OCI-LY7 (cell line): ENCODE measurements around the gene ITGB2. TPM values are rescaled to one million over a fixed set of nuclear protein-coding genes. Genes with fewer than 3 reads are reported as not detected.

Experiments used
- BruUV-seq: library from RNA; stranded (reverse); fragments of 400-500 nt; replicated peaks from 2 replicates; lab custom pipeline; 2021; lab: Mats Ljungman, UMichigan
- CTCF ChIA-PET: fragments of 300-600 bp; sonication (Branson Sonifier 250); formaldehyde crosslinking; loops from one replicate; lab custom pipeline; 2022; ENCODE audit warnings: antibody characterized with exemption; ENCODE audit not compliant: unreplicated experiment; lab: Charles Lee
- POLR2A ChIA-PET: fragments of 300-600 bp; sonication (Branson Sonifier 250); formaldehyde crosslinking; loops from one replicate; lab custom pipeline; 2022; ENCODE audit warnings: antibody characterized with exemption; lab: Charles Lee
- DNase-seq: peaks from one replicate; pipeline ENCODE4 v3.0.0-alpha.2; 2015; ENCODE audit warnings: low spot score
- H2AFZ ChIP-seq: fragments of 200-600 bp; sonication (generic), shearing (Covaris generic); 2 replicates; pipeline ENCODE4 v1.6.1; 2014; ENCODE audit warnings: mild to moderate bottlenecking, antibody characterized with exemption, low read length, moderate library complexity
- H3K27ac ChIP-seq: fragments of 200-600 bp; sonication (generic); 2 replicates; pipeline ENCODE4 v1.5.1; 2014; ENCODE audit warnings: mixed run types, low read depth, mild to moderate bottlenecking, moderate library complexity, low read length, inconsistent platforms; ENCODE audit not compliant: poor library complexity, severe bottlenecking
- H3K36me3 ChIP-seq: fragments of 200-600 bp; sonication (generic); 2 replicates; pipeline ENCODE4 v1.6.1; 2014; ENCODE audit warnings: mild to moderate bottlenecking, antibody characterized with exemption, low read length, moderate library complexity, mixed read lengths; ENCODE audit not compliant: insufficient read depth
- H3K4me1 ChIP-seq: fragments of 200-600 bp; sonication (generic); 2 replicates; pipeline ENCODE4 v1.5.1; 2014; ENCODE audit warnings: mild to moderate bottlenecking, low read length; ENCODE audit not compliant: insufficient read depth, poor library complexity, severe bottlenecking
- H3K4me2 ChIP-seq: fragments of 200-600 bp; sonication (generic); 2 replicates; pipeline ENCODE4 v1.6.1; 2014; ENCODE audit warnings: mild to moderate bottlenecking, low read length
- H3K4me3 ChIP-seq: fragments of 200-600 bp; sonication (generic); 2 replicates; pipeline ENCODE4 v1.5.1; 2014; ENCODE audit warnings: mild to moderate bottlenecking, low read depth, low read length; ENCODE audit not compliant: poor library complexity, severe bottlenecking
- H3K79me2 ChIP-seq: fragments of 200-600 bp; sonication (generic); 2 replicates; pipeline ENCODE4 v1.6.1; 2016; ENCODE audit warnings: low read depth, mild to moderate bottlenecking, low read length, moderate library complexity, mixed read lengths; ENCODE audit not compliant: insufficient read depth
- H3K9me2 ChIP-seq: fragments of 200-600 bp; sonication (generic); 2 replicates; pipeline ENCODE4 v1.6.1; 2016; ENCODE audit warnings: mild to moderate bottlenecking, low read length, mixed read lengths; ENCODE audit not compliant: insufficient read depth
- H3K9me3 ChIP-seq: fragments of 200-600 bp; sonication (generic); 2 replicates; pipeline ENCODE4 v1.6.1; 2014; ENCODE audit warnings: mild to moderate bottlenecking, mixed run types, low read length, mixed read lengths
- H4K20me1 ChIP-seq: fragments of 200-600 bp; sonication (generic); 2 replicates; pipeline ENCODE4 v1.6.1; 2014; ENCODE audit warnings: mild to moderate bottlenecking, antibody characterized with exemption, low read length, moderate library complexity, mixed read lengths; ENCODE audit not compliant: insufficient read depth
- EZH2phosphoT487 ChIP-seq: fragments of 200-600 bp; sonication (generic); IDR thresholded peaks from 2 replicates; pipeline ENCODE4 v1.6.1; 2018; ENCODE audit warnings: low read depth, borderline replicate concordance, mild to moderate bottlenecking, mixed run types, antibody characterized with exemption, low read length, moderate library complexity, mixed read lengths
- intact Hi-C: fragments of 100-400 bp; cut with micrococcal nuclease; formaldehyde crosslinking; loops from one replicate; pipeline ENCODE4 v1.10.0; 2022; ENCODE audit not compliant: unreplicated experiment
- total RNA-seq, 2 experiments: library from RNA; depleted of rRNA in 1 of 2; stranded (reverse); fragments of >200 nt in 1 of 2; shearing (Covaris generic) in 1 of 2; gene quantifications; 2 replicates each; pipeline ENCODE4 v1.2.3, GENCODE V29; 2014 to 2022
- TF ChIP-seq, protein P1 (sequence below): fragments of 200-600 bp; sonication (generic); conservative IDR thresholded peaks from 2 replicates; pipeline ENCODE4 v1.5.1; 2014; ENCODE audit warnings: mild to moderate bottlenecking, antibody characterized with exemption, low read length, moderate library complexity, mixed read lengths

ITGB2 gene
- total RNA-seq, 2 experiments from 2014 or later, result 11.6 to 78.9 TPM

DNA sequence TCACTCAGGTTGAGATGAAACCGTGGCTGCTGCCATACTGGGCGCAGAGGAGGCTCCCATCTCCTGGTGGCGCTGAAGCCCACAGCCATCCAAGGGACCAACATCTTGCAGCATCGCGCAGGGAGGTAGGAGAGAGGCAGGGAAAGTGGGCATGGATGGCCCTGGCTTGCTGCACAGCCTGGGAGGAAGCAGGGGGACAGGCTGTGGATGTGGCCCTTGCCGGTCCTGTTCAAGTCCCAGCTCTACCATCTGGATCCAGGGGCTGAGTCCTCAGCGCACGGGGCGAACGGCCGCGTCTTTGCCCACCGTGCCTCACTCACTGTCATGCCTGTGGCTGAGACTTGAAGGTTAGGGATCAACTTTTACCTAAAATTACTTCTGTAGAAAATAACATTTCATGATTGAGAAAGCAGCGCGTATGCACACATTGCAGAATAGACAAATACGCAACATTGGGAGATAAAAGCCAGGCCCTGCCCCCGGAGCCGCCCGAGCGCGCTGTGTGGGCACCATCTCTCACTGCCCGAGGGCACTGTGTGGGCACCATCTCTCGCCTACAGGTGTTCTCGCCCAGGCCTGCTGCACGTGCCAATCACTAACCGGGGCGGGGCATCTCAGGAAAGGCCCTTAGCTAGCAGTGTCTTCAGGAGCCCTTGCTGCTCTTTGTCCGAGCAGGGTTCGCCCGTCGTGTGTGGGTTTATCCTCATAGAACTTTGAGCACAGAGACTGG is 30.7 kb upstream of the ITGB2 start:
- Histone ChIP-seq H3K27ac (no peak overlapping the region), H3K4me3 (no peak overlapping the region), H2AFZ (no peak overlapping the region), H3K36me3 (peaks cover 74% of the 10 kb centered on the region), H3K9me2 (no peaks in the 10 kb centered on the region), H3K4me1 (no peaks in the 10 kb centered on the region), H3K4me2 (no peak overlapping the region), H4K20me1 (no peaks in the 10 kb centered on the region), H3K79me2 (peaks cover 11% of the 10 kb centered on the region; the same call in 1 of the 2 replicates), H3K9me3 (no peaks in the 10 kb centered on the region)
- ChIA-PET POLR2A (no interaction called here), CTCF (interaction anchor here (1.8 kb wide), 1 partner anchor 175 kb away, joined by 6 read pairs; no protein-coding TSS in a partner anchor)
- TF ChIP-seq EZH2phosphoT487, result no peak
- intact Hi-C loops, result no loop called here
- DNase-seq, result no peak
- no TSS peak for BruUV-seq

DNA sequence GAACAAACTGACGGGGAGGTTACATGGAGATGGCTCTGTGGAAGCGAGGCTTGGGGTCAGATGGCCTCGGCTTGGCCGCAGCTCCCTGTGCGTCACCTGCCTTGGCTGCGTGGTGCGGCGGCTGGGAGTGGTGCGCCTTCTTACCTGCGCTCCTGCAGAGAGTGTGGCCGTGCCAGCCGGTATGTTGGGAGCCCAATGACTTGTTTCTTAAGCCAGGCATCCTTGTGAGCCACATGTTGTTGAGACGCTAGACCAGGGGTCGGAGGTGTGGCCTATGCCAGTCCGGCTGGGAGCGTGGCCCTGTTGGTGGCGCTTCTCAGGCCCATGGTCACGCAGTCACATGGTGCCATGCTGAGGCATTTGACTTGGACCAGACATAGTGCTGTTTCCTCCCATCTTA is 29.7 kb upstream of the ITGB2 start:
- Histone ChIP-seq H3K79me2 (peaks cover 11% of the 10 kb centered on the region; the same call in 1 of the 2 replicates), H3K9me3 (no peaks in the 10 kb centered on the region), H3K9me2 (no peaks in the 10 kb centered on the region), H2AFZ (no peak overlapping the region), H3K36me3 (peaks cover 74% of the 10 kb centered on the region), H4K20me1 (no peaks in the 10 kb centered on the region), H3K4me3 (no peak overlapping the region), H3K4me1 (no peaks in the 10 kb centered on the region), H3K4me2 (no peak overlapping the region), H3K27ac (no peak overlapping the region)
- ChIA-PET CTCF (interaction anchor here (0.6 to 1.8 kb wide), 6 partner anchors 10 to 187 kb away, joined by 3 to 6 read pairs (median 4); no protein-coding TSS in a partner anchor), POLR2A (no interaction called here)
- no peak for DNase-seq
- BruUV-seq, result no TSS peak
- intact Hi-C loops, result no loop called here
- TF ChIP-seq, protein P1, sequence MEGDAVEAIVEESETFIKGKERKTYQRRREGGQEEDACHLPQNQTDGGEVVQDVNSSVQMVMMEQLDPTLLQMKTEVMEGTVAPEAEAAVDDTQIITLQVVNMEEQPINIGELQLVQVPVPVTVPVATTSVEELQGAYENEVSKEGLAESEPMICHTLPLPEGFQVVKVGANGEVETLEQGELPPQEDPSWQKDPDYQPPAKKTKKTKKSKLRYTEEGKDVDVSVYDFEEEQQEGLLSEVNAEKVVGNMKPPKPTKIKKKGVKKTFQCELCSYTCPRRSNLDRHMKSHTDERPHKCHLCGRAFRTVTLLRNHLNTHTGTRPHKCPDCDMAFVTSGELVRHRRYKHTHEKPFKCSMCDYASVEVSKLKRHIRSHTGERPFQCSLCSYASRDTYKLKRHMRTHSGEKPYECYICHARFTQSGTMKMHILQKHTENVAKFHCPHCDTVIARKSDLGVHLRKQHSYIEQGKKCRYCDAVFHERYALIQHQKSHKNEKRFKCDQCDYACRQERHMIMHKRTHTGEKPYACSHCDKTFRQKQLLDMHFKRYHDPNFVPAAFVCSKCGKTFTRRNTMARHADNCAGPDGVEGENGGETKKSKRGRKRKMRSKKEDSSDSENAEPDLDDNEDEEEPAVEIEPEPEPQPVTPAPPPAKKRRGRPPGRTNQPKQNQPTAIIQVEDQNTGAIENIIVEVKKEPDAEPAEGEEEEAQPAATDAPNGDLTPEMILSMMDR, result no peak
- no peak for TF ChIP-seq EZH2phosphoT487

DNA sequence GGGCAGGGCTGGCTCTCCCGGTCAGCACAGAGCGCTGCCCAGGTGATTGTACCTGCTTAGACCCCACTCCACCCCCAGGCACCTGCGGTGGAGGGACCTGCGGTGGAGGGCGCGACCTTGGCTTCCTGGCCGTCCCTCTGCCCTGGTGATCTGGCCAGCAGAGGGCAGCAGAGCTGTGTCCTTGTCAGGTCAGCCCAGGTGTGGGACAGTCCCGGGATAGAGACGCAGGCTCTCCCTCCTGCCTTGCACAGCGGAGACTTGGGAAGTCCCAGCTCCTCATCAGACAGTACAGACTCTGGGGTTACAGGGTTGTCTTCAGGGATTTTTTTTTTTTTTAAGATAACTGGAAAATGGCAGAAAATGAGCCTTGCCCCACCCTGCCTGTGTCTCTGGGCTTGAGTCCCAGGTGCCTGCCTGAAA is 29.1 kb upstream of the ITGB2 start:
- Histone ChIP-seq H3K9me3 (no peaks in the 10 kb centered on the region), H4K20me1 (no peaks in the 10 kb centered on the region), H3K4me3 (no peak overlapping the region), H3K4me2 (no peak overlapping the region), H3K79me2 (peaks cover 11% of the 10 kb centered on the region; the same call in 1 of the 2 replicates), H3K9me2 (no peaks in the 10 kb centered on the region), H3K36me3 (peaks cover 77% of the 10 kb centered on the region), H2AFZ (no peak overlapping the region), H3K4me1 (no peaks in the 10 kb centered on the region), H3K27ac (no peak overlapping the region)
- no TSS peak for BruUV-seq
- DNase-seq, result peak; percentile 63
- ChIA-PET POLR2A (no interaction called here), CTCF (interaction anchor here (0.6 to 1.8 kb wide), 6 partner anchors 9 to 188 kb away, joined by 3 to 6 read pairs (median 4); no protein-coding TSS in a partner anchor)
- no peak for TF ChIP-seq EZH2phosphoT487
- TF ChIP-seq, protein P1, result peak; percentile 82
- intact Hi-C loops, result loop anchor here (1.0 to 2.0 kb wide), 2 partner anchors 179 to 188 kb away; no protein-coding TSS in a partner anchor
